Inferior parietal cortex (tissue), 1 donor: ENCODE measurements around the gene PRIMA1.
A peak's percentile ranks its signal among the peaks of the same experiment; 100 is the strongest.

Experiments used
- DNase-seq: peaks from one replicate; pipeline ENCODE4 v3.0.0-alpha.2; 2016; ENCODE audit errors: extremely low spot score

PRIMA1 gene

DNA sequence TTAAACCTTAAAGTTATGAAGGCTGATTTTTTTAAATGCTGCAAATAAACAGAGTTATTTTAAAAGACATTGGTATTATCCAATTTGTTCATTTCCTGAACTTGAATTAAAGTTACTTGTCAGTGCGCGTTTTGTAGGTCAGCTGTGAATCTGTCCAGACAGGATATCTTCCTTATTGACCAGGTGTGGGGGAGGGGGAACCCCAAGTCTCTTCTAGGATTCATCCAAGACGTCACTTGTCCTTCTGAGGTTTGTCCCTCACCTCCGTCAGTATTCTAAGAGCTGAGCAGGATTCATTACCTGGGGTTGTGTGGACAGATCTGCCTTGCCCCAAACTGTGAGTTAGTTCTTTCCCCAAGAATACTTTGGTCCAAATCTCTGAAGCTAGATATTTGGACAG lies 8.8 kb upstream of the PRIMA1 start:
- no peak for DNase-seq

DNA sequence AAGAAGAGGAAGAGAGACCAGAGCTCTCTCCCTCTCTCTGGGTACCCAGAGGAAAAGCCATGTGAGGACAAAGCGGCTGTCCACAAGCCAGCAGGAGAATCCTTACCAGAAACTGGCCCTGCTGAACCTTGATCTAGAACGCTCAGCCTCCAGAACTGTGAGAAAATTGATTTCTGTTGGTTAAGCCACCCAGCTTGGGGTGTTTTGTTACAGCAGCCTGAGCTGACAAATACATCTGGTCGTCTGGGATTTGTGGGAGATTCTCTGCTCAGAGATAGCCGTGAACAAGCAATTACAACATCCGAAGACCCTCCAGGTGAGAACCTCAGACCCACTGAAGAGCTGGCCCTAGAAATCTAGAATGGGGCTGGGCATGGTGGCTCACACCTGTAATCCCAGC lies 6.5 kb upstream of the PRIMA1 start:
- DNase-seq = no peak

DNA sequence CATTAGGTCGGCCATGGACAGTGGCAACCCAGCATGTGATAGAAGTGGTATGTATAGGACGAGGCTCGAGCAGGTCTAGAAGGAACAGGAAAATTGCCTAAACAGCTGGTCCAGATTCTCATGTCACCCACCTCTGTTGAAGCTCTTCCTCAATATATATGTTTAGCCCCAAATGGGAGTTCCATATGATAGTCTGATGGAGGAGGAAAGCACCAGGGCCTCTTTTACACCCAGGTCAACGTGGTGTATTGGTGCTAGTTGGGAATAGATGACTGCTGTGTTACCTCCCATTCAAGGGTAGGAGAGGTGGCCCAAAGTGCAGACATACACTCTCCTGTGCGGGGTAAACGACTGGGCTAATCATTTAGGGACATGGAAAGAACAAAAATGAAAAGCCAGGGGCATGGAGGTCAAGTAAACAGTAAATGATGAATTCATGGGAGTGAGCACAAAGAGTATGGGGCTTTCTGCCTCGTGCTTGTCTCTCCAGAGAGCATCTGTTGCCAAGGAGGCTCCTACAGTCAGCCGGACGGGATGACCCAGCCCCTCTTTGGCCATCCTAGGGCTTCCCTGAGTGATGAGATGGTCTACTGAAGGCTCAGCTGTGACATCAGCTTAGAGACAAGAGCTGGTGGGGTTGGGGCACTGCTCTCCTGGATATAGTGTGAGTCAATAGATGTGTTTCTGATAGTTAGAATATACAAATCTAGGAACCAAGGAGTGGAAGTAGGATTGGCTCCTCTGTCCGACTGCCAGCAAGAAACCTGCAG lies 5.5 kb upstream of the PRIMA1 start:
- no peak for DNase-seq

DNA sequence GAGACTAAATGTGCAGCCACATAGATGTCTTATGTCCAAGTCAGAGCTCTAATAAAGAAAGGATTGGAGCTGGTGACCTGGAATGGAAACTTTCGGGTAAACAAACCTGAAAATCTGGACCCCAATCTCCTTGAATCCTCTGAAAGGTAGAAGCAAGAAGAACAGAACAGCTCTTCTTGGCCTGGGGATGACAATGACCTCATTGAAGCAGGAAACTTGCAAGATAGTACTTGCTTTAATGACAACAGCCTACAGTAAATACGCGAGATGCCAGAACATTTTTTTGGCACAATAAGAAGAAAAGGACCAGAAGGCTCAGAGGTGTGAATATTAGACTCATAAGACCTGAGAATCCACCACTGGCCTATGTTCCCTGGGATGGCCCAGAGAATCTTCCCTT lies 4.1 kb upstream of the PRIMA1 start:
- no peak for DNase-seq

DNA sequence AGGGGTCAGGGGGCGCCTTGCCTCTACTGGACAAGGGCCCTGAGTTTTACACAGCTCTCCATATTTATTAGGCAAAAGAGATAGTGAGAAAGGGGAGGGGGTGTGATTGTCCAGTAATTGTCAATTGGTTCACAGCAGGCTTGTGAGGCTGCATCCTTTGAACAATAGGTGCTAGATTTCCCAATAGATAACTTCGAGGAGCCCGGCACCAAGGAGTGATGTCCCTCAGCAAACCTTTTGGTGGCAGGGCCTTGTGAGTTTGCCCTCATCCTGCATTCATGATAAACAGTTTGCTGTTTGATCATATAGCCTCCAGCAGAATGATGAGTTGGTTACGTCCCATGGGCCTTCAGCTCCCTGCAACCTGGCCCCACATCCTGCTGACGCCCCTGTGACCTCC lies 2.7 kb upstream of the PRIMA1 start:
- DNase-seq = no peak

DNA sequence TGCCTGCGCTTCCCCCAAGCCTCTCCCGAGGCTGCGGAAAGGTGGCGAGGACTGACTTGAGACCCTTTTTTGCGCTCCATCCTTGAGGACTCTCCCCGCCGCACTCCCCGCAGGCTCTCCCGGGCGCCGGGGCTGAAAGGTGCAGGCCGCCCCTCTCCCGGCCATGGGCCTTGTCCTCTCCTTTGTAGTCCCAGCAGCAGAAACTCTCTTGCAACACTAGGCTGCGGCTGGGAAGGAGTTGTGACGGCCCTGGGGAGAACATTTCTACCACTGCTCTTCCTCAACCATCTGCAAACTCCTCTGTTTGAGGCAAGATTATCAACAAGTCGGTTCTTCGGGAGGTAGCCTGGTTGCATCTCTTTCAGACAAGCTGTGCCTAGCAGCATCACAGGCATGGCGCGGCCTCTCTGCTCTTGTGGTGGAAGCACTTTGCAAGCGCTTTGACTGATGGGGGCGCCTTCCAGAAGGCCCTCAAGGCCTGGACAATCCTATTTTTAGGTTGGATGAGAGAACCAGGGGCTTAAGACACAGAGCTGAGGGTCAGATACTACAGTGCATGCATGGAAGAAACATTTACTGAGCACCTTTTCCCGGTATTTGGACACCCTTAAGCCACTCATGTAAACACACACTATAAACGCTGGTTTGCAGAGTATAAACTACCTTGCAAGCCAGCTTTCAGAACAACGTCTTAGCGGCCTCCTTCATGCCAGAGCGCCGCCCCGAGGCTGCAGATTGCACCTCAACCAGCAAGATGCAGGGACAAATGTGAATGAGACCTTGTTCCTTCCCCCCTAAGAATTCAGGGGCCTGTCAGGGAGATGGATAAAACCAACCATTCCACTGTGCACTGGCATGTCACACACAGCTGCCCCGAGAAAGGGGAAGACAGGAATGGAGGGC lies 1.2 kb upstream of the PRIMA1 start:
- no peak for DNase-seq

DNA sequence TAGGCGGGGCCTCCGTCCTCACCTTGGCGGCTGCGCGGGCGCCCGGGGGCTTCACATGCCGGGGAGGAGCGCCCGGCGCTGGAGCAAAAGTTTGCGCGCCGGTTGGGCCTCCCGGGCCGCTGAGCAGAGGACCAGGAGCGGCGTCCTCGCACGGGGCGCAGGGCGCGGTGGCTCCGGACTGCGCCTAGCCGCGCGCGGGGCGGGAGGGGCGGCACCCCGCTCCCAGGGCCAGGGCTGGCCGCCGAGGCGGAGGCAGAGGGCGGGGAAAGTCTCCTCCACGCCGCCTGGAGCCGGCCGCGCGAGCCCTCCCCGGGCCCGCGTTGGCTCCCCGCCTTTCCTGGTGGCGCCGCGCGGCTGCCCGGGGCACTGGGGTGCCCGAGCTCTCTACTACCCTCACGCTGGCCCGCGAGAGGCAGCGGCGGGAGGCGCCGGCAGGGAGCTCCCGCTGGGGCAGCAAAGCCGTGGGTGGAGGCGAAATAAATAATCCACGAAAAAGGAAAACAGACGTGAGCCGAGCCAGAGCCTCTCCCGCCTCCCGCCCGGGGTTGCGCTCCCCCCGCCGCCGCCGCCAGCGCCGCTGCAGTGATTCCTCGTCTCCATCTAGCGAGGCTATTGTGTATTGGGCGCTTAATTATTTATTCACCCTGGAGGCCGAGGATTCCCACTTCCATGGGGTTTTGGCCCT lies 400 bp upstream of the PRIMA1 start:
- DNase-seq = peak; percentile 73

DNA sequence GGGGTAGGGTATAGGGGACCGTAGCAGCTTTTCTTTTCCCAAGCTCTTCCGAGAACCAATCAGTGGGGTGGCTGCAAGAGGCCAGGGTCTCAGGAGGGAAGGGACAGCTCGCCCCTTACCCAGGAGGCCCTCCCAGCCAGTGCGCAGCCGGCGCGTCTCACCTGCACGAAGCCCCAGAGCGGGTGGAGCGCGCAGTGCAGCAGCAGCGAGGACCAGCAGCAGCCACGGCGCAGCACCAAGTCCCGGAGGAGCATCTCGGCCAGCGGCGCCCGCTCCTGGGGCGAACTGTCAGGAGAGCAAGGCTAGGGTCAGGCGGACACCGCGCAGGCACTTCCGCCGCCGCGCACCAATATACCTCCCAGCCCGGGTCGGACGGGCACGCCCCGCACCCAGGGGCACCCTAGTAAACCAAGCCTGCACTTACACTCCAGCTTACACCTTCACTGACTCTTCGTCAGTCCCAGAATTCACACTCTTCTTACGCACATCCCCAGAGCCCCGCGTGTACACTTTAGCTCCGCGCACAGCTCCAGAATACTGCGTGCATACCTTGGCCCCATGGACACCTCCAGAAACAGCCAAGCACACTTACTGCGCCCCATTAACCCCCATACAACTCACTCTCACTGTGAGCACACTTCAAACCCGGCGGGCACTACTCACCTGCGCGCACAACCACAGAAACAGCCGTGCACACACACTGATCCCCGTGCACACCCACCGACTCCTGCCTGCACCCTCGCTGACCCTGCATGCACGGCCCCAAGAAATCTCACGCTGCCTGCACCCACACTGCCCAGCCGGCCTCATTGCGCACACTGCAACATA lies 606 bp downstream of the PRIMA1 start:
- DNase-seq = no peak

DNA sequence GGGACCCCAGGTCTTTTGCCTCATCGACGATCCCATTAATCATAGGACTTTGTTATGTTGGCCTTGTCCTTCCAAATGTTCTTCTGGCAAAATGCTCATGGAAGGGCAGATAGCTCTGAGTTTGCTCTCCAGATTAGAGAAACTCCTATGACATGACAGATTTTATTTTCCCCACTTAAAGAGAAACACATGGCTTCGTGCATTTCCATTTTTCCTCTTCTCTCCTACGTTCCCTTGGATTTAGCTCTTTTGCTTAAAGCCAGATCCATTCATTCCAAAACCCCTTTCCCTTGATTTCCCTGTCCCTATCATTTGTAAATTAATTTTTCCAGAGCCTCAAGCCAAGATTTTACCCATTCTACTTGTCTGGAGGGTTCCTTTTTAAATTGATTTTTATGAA lies 2.9 kb downstream of the PRIMA1 start:
- DNase-seq = no peak

DNA sequence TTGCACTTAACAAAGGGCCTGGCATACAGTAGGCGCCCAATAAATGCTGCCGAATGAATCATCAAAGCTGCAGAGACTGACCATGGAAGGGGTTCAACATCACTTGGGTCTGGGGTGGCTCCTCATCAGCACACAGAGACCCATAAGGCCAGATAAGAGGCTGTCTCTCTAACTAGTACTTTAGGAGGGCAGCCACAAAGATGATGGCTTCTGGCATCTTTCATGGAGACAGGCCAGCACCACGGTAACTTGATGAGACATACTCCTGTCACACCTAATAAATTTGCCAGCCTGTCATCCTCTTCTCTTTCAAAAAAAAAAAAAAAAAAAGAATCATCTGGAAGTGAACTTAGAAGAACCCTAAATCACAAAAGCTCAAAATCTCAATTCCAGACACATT lies 3.4 kb downstream of the PRIMA1 start:
- DNase-seq = no peak

DNA sequence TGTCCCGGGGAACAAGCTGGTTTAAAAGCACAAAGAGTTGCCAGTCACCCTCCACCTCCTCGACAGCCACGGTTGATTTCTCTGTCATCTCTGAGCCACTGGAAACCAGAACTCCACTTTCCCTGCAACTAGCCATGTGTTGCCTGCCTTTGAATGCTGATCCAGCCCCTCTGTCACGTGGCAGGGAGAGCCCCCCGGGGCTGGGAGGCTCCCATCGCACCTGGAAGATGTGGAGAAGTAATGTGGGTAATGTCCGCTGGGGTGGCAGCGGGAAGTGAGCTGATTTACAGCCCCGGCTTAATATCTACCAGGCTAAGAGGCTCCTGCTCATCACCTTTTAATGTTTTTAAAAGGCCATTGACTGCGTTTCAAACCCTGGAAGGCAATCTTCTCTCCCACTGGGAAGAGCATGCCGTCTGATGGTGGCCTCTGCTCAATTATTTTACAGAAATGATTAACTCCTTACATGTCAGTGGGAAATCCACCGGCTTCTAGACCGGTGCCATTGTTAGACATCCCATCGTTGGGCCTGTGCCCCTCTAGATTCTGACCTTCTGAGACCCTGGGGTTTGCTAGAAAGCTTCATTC lies 7.4 kb downstream of the PRIMA1 start:
- no peak for DNase-seq

DNA sequence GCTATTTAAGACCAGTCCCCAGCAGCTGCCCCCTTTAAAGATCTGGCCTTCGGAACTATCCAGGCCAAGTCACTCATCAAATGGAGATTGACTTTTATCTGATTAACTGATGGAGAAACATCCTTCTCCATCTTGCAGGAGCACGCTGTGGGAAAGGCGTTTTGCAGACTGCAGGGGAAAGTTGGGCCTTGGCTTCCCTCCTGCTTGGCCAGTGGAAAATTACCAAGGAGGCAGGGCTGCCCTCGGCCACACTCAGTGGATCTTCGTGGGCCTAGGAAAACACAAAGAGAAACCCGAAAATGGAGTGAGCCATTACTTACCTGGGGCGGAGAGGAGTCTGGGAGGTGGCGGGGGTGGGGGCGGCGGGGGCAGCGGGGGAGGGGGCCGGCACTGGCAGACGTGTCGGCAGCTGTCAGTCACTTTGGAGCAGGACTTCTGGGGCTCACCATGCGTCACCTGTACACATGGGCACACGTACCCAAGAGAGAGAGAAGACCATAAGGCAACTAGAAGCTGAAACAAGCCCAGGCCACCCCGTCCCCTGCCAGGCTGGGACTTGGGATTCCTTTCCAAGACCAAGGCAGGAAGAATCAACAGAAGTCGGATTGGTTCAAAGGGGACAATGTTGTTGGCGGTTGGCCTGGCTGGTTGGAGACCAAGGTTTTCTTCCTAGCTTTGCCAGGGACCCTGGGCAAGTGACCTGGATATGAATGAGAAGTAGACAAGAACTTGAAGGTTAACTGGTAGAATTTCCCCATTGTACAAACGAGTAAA lies 9.2 kb downstream of the PRIMA1 start:
- no peak for DNase-seq

DNA sequence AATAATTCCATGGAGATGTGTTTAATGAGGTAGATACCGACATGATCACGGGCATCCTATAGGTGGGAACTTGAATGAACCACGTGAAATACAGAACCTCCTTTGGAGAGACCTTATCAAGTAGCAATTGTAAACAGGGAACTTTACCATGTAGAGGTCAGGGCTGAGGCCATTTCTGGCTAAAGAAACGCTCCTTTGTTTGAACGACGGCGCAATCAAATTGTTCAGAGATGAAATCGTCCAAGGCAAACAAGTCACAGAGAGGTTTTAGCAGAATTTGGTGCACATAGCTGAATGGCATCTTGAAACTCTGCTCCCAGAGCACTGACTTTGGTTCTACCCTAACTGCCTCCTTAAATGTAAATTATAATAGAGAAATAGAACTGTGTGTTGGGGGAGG lies 9.8 kb downstream of the PRIMA1 start:
- peak; percentile 22 for DNase-seq

DNA sequence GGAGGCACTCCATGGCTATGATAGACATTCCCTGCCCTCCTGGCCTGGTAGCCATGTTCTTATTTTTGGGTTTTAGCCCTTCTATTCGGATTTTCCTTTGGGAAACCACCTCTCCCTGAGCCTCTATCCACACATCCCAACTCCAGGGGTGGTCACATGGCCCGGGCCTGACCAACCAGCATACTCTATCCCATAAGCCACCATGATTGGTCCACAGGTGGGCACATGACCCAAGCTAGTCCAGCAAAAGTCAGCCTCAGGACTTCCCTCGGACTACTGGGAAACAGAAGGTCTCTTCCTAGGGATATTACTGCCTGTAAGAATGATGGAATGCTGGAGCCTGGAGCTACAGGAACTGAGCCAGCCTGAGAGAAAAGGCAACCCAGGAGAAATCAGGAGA lies 12.5 kb downstream of the PRIMA1 start:
- DNase-seq = no peak

DNA sequence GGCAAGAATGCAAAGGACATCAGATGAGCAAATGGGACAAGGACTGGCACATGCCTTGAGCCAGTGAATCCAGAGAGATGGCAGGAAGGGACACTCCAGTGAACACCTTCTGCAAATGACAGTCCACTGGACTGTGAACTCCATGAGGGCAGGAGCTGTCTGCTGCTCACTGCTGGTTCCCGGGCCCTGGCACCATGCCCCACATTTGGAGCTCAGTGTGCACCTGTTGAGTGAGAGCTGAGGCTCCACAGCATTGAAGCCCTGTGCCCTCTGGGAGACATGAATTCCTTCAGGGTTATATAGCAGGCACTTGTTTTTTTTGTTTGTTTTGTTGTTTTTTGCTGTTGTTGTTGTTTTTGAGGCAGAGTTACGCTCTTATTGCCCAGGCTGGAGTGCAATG lies 13.1 kb downstream of the PRIMA1 start:
- DNase-seq = no peak

DNA sequence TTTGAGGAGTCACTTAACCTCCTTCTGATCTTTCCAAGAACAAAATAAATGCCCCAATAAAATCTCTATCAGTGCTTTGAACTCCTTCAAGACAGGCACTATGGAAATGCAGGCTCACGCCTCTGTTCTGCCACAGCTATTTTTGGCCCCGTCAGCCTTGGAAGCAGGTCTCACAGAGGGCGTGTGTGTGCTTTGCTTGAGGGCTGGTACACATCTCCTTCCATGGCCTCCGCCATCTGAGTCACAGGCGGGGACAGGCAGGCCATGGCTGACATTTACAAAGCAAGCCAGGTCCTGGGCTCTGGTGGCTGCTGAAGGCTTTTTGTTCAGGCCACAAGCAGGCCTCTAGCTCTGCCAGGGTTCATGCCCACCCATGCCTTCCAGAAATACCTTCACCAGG lies 16.0 kb downstream of the PRIMA1 start:
- no peak for DNase-seq

DNA sequence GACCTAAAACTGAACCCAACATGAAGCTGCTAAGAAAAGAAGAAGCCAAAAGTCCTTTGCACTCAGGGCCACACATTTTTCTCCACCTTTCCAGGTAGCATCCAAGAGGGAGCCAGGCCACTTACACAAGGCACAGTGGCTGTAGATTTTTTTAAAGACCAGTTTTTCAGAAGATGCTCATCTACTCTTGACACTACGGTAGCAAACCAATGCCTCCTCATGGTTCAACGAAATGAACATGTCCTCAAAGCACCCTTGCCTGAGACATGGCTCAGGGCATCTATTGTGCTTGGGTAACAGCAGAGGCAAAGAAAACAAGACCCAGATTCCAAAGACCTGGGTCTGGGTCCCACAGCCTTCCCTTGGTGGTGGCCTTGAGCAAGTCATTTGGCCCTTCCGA lies 22.3 kb downstream of the PRIMA1 start:
- no peak for DNase-seq

DNA sequence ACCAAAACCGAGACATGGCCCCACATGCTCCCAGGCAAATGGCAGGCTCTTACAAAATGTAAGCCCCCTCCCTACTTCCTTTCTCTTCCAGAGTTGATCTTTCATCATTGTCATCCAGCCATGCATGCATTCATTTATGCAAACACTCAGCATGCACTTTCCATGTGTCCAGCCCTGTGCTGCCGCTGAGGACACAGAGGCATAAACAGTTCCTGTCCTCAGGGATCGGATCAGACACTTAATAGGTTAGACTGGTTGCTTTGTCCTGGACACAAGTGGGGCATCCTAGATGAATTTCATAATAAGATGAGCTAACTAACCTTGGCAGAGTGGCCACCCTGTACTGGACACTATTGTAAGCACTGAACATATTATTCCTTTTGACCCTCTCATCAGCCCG lies 23.1 kb downstream of the PRIMA1 start:
- no peak for DNase-seq

DNA sequence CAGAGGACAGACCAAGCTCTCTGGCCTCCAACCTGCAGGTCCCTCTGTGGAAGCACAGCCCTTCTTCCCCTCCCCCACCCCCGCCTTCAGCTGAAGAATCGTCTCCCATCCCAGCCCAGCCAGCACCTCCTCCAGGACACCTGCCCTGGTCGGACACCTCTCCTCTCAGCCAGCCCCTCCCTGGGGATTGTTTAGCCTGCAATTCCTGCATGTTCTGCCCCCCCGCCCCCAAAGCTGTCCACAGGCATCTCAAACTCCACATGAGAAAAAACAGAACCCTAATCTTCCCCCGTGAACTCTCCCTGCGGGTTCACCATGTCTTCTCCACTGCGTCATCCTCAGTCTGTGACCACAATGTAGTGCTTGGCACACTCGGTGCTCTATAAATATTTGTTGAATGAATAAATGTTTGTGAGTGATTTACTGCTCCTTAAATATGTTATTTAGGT lies 24.1 kb downstream of the PRIMA1 start:
- DNase-seq = no peak

DNA sequence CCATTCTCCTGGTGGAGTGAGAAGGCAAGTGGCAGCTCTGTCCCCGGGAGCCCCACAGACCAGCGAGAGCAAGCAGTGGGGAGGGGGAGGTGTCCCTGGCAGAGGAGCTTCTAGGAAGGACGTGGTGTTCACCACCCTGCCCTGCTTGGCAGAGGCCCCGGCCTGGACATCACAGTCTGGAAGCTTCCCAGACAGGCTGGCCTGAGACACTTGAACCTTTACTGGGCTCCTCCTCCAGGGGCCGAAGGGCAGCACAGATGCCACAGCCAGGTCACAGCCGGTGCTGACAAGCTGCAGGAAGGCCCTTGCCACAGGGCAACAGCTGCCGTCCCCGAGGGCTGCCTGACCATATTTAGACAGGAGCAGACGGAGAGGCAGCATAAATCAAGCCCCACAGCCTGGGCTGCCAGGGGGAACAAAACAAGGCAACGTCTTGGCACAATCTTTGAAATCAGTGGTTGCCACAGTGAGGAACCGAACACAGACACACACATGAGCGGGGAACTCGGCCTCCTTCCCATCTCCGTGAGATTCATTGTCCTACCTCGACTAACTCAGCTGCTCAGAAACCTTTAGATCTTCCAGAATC lies 28.5 kb downstream of the PRIMA1 start:
- DNase-seq = no peak
